GM18526 (cell line): ENCODE measurements around the gene PLCL1.

Source experiments
- POLR2A ChIP-seq: IDR thresholded peaks from 3 replicates; pipeline ENCODE4 v1.6.1; 2011; ENCODE audit not compliant: insufficient read length; ENCODE audit errors: extremely low read depth

The PLCL1 gene

GRCh38 chr2:197888321-197888720, 83.9 kb downstream of the PLCL1 start:
- no peak for TF ChIP-seq POLR2A

GRCh38 chr2:197889041-197889440, 84.6 kb downstream of the PLCL1 start:
- TF ChIP-seq POLR2A: no peak

- no peak for TF ChIP-seq POLR2A
Measured at GRCh38 chr2:197890168-197890567, 85.8 kb downstream of the PLCL1 start.

GRCh38 chr2:197891897-197892442, 87.6 kb downstream of the PLCL1 start:
- no peak for TF ChIP-seq POLR2A

GRCh38 chr2:197893403-197894177, 89.2 kb downstream of the PLCL1 start:
- TF ChIP-seq POLR2A: no peak

GRCh38 chr2:197894751-197895274, 90.4 kb downstream of the PLCL1 start:
- TF ChIP-seq POLR2A: no peak

GRCh38 chr2:197897960-197898678, 93.7 kb downstream of the PLCL1 start:
- no peak for TF ChIP-seq POLR2A

GRCh38 chr2:197904446-197904845, 100.1 kb downstream of the PLCL1 start:
- TF ChIP-seq POLR2A: no peak

GRCh38 chr2:197908156-197908555, 103.8 kb downstream of the PLCL1 start:
- TF ChIP-seq POLR2A: no peak

GRCh38 chr2:197908990-197909776, 104.8 kb downstream of the PLCL1 start:
- no peak for TF ChIP-seq POLR2A

GRCh38 chr2:197911667-197912066, 107.3 kb downstream of the PLCL1 start:
- TF ChIP-seq POLR2A: no peak

- no peak for TF ChIP-seq POLR2A
Measured at GRCh38 chr2:197913084-197913483, 108.7 kb downstream of the PLCL1 start.

- no peak for TF ChIP-seq POLR2A
Measured at GRCh38 chr2:197914778-197915177, 110.4 kb downstream of the PLCL1 start.

GRCh38 chr2:197915548-197916265, 111.3 kb downstream of the PLCL1 start:
- TF ChIP-seq POLR2A: no peak

GRCh38 chr2:197919487-197919886, 115.1 kb downstream of the PLCL1 start:
- TF ChIP-seq POLR2A: no peak
